T-helper 9 cell (primary cell): ENCODE data around the gene FHIT.

Source experiments
- DNase-seq: peaks from one replicate; pipeline ENCODE4 v3.0.0-alpha.2; 2020

Gene FHIT

GRCh38 chr3:60238550-60238949, 1012.7 kb downstream of the FHIT start:
- no peak for DNase-seq

DNA sequence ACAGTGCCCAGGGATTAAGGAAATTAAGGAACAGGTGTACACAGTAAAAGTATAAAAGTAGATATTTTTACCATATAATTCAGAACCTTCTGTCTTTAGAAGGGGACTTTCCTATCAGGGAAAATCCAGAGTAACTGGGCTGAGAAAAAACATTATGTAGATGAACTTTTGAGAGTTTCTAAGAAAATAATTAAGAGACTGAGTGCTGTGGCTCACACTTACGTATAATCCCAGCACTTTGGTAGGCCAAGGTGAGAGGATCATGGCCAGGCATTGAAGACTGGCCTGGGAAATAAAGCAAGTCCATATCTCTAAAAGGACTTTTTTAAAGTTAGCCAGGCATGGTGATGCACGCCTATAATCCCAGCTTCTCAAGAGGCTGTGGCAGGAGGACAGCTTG, 1021.8 kb downstream of the FHIT start:
- DNase-seq: no peak

DNA sequence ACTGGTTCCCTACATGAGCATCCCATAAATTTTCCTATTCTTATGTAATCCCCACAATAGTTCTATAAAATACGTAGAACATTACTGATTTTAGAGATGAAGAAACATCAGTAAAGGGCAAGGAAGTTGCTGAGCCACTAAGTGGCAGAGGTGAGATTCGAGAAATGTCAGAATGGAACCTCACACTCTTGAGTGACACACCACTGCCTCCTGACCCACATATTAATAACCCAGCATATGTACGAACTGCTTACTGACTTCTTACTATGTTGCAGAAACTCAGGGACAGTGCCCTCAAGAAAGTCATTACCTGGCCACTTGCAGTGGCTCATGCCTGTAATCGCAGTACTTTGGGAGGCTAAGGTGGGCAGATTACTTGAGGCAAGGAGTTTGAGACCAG, 1022.4 kb downstream of the FHIT start:
- no peak for DNase-seq

GRCh38 chr3:60226912-60227311, 1024.3 kb downstream of the FHIT start:
- no peak for DNase-seq

- no peak for DNase-seq
These were observed 1025.4 kb downstream of the FHIT start for GRCh38 chr3:60225848-60226247.

- no peak for DNase-seq
These were observed 1030.5 kb downstream of the FHIT start for GRCh38 chr3:60220768-60221167.

- DNase-seq: no peak
These were observed 1031.8 kb downstream of the FHIT start for GRCh38 chr3:60219501-60219900.

DNA sequence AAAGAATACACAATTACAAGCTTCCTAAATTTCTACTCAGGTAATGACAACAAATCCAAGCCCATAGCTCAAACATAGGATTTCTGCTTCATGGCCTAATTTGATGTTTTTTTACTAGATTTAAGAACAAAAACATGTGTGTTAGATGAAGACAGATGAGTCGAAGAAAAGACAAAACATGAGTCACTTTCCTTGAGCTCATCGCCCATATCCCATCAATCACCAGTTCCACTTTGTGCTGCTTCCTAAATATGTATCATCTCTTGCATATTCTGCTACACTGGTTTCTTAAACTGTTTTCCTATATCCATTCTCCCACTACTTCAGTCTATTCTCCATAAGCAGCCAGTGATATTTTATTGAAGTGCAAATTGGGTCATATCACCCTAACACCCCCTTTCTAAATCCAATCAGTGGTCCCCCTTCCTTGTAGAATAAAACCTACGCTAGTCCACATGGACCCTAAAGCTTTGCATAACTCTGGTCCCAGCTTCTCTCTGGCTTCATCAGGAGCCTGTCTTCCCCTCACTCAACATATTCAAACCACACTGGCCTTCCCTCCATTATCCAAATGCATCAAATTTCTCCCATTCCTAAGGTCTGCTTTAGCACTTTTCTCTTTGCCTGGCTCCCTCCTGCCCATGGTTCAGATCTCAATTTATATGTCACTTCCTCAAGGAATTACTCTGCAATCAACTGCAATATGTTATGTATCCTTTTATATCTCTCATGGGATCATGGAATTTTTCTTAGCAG, 1033.9 kb downstream of the FHIT start:
- DNase-seq: no peak

- DNase-seq: no peak
These were observed 1034.7 kb downstream of the FHIT start for GRCh38 chr3:60216462-60217075.

- no peak for DNase-seq
These were observed 1035.3 kb downstream of the FHIT start for GRCh38 chr3:60215946-60216345.

GRCh38 chr3:60207905-60208304, 1043.3 kb downstream of the FHIT start:
- no peak for DNase-seq

DNA sequence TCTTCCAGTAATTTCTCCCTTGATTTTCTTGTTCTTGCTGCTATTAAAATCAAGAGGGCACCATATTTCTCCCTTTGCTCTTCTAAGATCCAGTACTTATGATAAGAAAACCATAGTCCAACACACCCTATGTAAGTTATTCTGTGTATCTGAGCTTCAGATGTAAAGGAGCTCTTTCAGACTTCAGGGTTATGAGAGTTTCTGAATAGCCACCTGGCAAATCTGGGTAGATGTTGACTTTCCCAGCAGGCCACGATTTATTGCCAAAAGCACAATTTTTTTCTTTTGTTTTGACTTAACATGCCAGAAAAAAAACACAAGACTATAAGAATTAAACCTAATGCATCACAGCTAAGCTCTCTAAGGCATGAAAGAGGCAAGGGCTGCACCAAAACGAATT, 1045.0 kb downstream of the FHIT start:
- DNase-seq: no peak

DNA sequence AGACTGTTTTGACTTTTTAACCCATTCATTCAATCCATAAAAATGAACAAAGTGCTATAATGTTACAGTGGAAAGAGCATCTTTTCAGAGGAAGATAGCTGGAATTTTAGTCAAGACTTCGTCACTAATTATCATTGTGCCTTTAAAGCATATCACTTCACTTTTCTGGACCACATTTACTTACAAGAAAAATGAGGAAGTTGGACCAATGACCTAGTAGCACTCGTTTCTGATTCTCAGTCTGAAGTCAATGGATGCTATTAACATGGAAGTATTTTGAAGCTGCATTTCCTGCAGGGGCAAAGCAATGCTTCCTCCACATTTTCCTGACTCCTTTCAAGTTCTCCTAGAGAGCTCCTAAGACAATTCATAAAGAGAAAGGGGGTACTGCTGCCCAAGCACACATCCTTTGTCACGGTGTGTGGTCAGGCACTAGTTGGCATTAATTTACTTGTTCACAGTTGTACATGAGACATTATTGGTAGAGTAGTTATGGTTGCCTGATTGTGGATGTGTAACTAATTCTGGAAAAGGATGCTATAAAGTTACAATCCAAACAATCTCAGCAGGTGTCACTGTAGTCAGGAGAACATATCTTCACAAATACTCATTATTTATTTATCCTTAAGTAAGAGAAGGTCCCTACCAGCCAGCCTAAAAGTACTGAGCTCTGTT, 1049.1 kb downstream of the FHIT start:
- DNase-seq: no peak

GRCh38 chr3:60199306-60199705, 1051.9 kb downstream of the FHIT start:
- no peak for DNase-seq

DNA sequence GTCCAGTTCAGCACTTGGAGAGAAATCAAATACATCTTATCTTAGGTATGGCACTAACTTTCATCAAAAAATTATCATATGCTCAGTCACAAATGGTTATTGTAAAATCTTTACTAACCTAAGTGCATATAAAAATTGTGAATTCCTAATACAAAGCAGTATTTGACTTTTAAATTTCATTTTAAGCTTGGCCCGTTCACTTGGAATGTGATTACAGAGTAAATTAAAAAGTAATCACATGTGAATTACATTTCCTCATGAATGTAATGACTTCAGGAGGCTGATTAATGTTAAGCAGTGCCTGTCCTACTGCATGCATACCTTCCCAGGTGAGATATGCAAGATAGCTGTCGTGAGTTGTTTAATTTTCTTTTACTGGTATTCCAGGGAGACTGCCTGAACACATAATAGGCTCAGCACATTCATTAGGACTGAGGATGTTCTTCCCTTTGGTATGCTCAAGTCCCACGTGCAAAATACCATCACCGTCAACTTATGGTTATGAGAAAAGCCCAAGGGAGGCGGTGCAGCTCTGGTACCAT, 1053.0 kb downstream of the FHIT start:
- no peak for DNase-seq

DNA sequence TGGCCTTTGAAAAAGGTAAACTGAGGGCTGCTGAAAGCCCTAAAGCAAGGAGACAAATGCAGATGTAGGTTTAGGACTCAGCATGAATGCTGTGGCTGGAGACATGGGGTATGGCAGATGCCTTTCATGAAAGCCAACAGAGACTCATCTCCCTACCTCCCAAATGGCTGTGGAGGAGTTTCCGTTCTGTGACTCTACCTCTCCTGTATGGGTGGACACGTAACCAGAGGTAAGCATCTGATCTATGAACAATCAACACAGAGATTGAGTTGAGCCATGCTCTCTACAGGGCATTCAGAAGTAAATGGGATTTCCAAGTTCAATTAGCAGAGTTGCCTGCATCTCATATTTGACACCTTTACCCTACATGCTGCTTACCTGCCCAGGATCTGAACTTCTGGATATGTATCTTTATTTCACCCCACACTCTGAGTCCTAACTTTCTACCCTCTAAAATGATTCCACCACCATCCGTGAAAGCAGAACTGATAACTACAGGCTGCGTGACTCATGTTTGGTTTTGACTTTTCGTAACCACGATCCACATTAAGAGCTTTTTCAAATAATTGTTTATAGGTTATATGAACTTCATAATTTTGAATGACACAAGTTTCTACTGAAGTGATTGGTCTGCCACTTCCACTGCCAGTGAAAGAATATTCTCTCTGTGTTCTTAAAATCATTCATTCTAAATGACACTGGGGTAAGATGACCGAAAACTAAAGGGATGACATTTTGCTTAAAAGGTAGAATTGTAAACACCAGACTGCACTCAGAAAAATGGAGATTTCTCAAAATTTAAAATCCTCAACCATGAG, 1058.7 kb downstream of the FHIT start:
- no peak for DNase-seq

- no peak for DNase-seq
These were observed 1061.2 kb downstream of the FHIT start for GRCh38 chr3:60190073-60190472.

DNA sequence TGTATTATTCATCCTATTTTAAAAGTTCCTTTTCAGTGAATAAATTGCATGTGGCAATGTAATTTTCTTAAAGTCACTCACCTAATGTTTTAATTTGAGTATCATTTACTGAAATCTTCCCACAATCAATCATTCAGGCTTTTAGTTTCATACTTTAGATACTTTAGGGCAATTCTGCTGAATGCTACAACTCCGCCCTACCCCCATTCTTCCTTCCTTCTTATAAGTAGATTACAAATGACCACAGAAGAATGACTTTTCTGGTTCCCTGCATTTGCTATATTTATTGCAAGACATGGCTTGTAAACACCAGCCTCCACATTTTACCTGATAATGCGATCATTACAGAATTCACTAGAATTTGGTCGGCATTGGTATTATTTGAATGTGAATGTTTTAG, 1061.9 kb downstream of the FHIT start:
- DNase-seq: no peak

DNA sequence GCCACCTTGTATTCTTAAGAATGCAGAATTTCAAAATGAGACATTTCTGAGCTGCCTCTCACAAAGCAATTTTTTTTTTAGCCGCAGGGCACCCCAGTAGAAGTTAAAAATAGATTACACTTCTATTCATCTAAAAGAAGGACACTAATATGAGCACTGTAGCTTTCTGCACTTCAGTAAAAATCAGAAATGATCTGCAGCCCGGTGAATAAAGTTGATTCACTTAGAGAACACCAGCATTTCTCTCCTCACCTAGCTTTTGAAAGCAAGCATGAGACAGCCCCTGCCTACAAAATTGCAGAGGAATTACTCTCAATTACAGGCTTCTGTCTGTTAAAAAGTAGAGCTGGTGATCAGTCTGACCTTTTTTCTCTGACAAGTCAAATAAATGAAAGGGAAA, 1062.4 kb downstream of the FHIT start:
- DNase-seq: no peak

DNA sequence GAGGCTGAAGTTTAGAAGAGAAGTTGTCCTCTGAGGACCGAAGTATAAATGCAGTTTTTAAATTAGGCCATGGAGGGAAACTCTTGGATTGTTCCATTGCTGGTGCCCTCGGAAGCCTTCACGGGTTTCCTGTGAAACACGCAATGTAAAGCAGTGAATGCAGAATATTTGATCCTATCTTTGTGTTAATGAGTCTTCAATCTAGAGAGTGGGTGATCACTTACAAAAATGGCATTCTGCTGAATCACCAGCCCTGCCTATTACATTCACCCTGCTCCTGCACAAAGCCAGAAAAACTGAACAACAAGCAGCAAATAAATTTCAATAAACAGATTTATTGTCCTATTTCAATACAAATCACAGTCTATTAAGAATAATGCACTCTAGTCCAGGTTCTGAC, 1063.9 kb downstream of the FHIT start:
- DNase-seq: no peak

DNA sequence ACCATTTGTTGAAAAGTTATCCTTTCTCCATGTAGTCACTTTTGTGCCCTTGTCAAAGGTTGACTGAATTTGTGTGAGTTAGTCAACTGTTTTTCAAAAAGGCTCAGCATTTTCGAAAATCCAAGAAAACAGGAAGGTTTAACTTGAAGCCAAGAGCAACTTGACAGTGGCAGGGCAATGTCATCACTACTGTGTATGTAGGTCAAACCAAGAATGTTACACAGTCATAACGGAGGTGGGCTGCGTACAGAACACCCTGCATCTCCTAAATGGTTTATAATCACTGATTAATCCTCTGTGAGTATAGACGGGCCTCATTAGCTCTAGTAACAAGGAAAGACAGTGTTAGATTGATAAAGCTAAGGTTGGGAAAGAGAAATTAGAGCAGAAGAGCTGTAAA, 1064.9 kb downstream of the FHIT start:
- DNase-seq: no peak

- no peak for DNase-seq
These were observed 1066.1 kb downstream of the FHIT start for GRCh38 chr3:60185161-60185560.

DNA sequence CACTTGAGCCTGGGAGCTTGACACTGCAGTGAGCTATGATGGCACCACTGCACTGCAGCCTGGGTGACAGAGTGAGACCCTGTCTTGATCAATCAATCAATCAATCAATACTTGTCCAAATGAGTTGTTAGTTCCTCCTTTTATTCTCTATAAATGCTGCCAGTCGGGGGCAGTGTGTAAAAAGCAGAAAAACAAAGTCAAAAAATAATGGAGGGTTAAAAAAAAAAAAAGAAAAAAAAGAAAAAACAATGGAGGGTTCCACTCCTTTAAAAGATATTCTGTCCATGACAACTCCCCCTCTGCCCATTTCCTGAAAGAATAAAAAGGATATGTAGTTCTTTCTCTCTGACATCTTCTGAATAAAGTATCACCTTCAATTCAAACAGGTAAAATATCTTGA, 1068.6 kb downstream of the FHIT start:
- no peak for DNase-seq
